HuH-7.5 (cell line): ENCODE measurements around the gene BRS3.
"Not testable (repeated sequence)": the region's sequence is repeated elsewhere in the genome, so short reads cannot be mapped to it uniquely, and the experiment has no call there.

Source experiments
- DNase-seq: peaks from one replicate; pipeline ENCODE4 v3.0.0; 2011; ENCODE audit warnings: low spot score

The BRS3 gene

DNA sequence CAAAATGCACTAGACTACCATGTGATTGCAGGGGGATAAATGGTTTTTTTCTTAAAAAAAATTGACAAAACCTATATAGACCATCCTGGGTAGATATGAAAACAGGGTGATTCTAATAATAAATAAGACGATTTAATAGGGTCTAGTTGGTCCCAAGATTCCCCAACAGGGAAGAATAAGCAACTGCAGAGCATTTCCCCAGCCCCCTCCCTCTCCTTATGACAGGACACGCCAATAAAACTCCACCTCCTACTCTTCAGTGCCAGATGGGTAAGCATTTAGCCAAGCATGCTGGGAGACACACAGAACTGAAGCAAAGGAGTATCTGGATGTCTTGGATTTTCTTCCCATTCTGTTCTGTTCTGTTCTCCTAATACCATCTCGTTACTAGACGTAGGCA lies at the start of gene BRS3:
BRS3 (plus strand) TSS at position 301 of the 400 bp plus-strand sequence. CDS start 168 bp downstream, outside the sequence.
- DNase-seq = no peak

DNA sequence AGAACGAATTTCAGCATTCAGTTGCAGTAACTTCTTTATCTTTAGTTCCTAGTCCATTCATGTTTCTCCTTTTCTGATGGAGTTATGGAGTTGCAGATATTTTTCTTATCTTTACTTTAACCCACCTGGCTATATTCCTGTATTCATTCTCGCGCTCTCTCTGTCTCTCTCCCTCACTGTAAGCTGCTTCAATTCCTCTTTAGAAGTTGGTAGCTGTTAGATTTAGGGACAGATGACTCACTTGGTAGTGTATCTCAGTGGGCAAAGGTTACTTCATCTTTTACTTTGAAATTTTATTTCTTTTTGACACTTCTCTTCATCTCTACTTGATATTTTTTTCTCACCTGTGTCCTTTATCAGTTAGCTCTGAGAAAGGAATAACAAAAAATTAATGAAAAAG lies 49.6 kb upstream of the BRS3 start:
- no peak for DNase-seq

DNA sequence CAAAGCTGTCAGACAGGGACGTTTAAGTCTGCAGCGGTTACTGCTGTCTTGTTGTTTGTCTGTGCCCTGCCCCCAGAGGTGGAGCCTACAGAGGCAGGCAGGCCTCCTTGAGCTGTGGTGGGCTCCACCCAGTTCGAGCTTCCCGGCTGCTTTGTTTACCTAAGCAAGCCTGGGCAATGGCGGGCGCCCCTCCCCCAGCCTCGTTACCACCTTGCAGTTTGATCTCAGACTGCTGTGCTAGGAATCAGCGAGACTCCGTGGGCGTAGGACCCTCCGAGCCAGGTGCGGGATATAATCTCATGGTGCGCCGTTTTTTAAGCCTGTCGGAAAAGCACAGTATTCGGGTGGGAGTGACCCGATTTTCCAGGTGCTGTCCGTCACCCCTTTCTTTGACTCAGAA lies 42.1 kb upstream of the BRS3 start:
- not testable (repeated sequence) for DNase-seq

DNA sequence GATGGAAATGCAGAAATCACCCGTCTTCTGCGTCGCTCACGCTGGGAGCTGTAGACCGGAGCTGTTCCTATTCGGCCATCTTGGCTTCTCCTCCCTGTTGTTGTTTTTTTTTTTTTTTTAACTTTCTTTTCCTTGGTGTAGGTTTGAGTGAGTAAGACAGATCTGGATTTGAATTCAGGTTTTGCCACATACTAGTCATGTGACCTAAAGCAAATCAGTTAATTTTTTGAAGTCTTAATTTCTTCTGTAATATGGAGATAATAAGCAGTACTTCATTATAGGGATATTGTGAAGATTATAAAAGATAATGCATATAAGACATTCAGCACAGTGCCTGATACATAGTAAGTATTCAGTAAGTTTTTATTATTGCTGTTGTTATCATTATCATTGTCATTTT lies 41.5 kb upstream of the BRS3 start:
- DNase-seq = no peak

DNA sequence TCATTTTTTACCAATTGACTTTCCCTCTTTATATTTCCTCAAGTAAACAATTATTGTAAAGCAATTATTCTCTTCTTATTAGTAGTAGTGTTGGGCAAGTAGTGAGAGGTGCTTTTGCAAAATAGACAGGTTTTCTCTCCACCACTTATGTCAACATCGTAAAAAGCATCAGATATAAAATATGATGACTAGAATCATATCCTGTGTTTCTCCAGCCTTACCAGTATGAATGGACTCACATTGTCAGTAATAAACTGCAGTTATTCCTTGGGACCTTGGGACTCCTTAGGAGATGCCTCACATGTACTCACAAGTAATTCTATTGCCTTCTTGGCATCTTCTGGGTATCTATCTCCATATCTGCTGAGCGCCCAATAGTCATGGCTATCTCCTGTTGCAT lies 40.4 kb upstream of the BRS3 start:
- DNase-seq = no peak

DNA sequence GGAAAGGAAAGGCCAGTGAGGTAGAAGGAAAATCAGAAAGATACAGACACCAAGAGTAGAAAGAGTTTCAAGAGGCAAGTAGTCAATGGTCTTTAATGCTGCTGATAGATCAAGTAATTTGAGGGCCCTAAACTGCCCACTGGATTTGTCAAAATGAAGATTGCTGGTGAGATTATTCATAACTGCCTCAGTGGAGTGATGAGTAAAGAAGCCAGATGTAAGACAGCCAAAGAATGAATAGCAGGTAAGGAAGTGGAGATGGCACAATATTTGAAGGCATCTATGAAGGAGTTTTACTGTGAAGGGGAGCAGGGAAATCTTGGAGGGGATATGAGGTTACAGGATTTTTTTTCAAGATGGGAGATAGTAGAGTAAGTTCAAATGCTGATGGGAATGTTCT lies 39.8 kb upstream of the BRS3 start:
- DNase-seq = no peak

DNA sequence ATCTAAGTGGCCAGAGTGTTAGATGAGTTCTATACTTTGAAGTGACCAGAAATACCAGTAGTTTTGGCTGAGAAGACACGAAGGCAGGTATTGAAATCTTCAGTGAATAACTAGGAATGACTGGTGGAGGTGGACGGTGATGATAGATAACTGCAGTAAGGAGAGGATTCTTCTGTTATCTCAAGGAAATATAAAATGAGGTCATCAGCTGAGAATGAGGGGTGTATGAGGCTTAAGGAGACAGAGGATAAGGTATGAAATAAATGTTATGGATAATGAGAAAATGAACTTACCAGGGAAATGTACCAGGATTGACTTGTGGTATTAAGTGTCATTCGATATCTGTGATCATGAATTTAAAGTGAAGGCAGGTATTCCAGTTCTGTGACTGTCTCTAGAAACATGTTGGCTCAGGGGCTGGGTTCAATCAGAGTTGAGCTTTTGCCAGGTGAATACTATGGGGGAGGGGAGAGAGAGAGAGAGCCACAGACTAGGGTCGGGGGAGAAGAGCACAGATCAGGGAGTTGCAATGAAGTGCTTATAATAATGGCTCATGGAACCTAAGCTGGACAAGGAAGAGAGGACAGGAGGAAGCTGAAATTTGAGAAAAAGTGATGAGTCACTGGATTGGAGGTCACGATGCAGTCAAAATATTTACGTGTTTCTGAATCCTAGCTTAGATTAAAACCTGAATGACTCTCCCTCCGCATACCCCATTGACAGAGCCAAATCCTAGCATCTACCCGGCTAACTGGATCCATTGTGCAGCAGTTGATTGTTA lies 37.5 kb upstream of the BRS3 start:
- no peak for DNase-seq

DNA sequence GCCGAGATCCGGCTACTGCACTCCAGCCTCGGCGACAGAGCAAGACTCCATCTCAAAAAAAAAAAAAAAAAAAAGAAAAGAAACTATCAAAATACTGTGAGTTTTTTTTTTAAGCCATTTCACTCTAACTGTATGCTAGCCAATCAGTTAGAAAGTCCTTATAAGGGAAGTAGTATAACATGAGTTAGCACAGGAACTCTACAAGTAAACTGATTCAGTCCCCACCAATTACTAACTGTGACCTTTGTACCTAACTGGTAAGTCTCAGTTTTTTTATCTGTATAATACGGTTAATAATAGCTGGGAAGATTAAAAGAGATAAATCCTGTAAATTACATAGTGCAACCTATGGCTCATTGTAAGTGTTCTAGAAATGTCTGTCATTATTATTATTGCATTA lies 35.1 kb upstream of the BRS3 start:
- no peak for DNase-seq

DNA sequence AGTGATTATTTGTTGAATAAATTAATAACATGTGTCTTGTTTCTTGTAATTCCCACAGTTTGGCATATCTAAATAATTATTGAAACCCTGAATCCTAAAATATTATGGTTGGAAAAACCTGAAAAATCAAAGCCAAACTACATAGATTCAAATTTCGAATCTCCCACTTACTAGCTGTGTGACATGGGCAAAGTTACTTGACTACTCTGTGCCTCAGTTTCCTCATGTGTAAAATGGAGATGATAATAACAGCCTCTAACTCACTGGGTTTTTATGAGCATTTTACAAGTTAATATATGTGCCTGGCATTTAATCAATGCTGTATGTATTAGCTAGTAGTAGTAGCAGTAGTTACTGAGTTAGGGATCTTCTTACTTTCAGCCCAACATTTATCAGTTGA lies 34.6 kb upstream of the BRS3 start:
- DNase-seq = no peak

DNA sequence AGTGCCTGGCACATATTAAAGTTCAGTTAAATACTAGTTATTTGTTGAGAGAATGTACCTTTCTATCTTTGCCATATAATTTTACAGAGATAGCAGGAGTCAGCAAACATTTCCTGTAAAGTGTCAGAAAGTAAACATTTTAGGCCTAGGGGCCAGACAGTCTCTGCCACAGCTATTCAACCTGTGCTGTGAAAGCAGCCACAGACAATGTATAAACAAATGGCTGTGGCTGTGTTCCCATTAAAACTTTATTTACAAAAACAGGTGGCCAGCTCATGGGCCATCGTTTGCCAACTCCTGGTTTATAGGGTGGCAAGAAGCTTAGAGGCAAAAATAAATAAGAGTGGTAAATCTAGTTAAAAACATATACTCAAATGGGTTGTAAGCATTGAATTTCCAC lies 34.0 kb upstream of the BRS3 start:
- DNase-seq = no peak

DNA sequence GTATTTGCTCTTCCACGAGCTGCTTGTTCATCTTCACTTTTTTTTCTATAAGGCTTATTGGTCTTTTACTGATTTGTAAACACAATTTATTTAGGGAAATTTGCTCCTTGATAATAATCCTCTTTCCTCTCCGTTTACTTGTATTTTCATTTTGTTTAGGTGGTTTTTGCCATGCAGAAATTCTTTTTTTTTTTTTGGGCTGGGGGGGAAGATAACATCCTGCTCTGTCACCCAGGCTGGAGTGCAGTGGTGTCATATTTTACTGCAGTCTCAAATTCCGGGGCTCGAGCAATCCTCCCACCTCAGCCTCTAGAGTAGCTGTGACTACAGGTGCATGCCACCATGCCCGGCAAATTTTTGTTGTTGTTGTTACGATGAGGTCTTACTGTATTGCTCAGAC lies 31.6 kb upstream of the BRS3 start:
- DNase-seq = no peak

DNA sequence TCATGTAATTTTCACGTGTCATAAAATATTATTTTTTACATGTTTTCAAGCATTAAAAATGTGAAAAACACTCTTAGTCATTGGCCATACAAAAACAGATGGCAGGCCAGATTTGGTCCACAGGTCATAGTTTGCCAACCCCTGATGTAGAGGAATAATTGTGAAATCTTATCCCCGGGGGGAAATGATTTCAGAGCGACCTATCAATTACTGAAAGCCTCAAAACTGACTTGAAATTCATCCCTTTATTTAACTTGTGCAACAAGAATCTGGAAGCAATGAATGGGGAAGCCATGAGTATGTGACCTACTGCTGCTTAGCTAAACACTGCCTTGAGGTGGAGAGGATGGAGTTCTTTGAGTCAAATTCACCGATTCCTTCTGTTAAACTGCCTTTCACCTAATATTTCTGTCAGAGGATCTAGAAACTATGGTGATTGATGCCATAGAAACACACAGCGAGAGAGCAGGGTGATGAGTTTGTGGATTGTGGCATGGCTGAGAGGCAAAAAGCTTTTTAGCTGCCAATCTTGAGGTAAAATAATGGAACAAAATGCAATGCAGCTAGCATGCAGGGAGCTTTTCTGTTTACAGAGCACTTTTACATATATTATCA lies 30.3 kb upstream of the BRS3 start:
- no peak for DNase-seq

DNA sequence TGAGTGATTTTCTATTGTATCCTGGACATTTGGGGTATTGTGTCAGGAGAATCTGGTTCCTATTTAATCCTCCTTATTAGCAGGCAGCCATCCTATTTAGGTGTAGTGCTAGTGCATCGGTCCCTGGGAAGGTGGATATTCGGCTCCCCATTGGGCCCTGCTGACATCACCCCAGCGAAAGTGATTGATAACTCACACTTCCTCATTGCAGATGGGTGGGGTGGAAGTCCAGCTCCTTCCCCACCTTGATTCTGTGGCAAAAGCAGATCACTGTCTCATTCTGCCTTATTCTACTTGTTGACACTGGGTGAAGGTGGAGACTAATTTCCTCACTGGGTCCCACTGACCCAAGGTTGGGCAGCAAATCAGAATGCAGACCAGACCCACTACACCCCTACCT lies 23.2 kb upstream of the BRS3 start:
- no peak for DNase-seq

DNA sequence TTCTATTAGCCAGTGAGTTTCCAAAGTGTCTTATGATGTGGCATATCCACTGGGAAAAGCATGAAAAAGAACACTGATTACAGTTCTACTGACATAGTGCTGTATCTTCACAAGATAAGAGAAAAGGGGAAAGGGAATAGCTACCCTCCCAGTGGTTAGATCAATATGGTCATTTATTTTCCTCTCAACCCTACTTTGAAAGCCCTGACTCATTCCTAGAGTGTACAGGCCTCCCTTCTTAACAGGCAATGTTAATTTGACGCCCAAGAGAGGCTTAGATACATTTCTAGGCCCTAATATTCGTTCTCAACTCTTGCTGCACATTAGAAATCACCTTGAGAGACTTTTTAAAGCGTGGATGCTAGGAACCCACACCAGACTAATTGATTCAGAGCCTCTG lies 20.4 kb upstream of the BRS3 start:
- no peak for DNase-seq

DNA sequence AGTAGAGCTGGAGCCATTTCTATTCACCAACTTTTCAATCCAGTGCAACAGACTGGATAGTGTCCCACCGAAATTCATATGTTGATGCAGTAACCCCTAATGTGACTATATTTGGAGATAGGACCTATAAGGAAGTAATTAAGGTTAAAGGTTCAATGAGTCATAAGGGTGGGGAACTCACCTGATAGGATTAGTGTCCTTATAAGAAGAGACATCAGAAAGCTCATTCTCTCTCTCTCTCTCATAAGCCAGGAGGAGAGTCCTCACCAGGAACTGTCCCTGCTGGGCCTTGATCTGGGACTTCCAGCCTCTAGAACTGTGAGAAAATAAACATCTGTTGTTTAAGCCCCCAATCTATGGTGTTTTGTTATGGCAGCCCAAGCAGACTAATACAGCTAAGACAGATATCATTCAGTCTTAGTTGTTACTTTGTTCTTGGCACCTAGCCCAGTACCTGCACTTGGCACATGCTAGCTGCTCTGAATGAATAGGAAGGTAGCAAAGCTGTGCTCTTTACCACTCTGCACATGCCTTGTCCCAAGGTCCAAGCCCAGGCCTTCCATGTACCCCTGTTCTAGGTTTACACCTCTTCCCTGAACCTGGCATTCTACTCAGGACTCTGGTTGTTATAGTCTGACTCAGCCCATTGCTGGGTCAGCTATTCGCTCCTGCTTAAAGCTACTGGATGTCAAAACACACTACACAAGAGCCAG lies 19.2 kb upstream of the BRS3 start:
- no peak for DNase-seq

DNA sequence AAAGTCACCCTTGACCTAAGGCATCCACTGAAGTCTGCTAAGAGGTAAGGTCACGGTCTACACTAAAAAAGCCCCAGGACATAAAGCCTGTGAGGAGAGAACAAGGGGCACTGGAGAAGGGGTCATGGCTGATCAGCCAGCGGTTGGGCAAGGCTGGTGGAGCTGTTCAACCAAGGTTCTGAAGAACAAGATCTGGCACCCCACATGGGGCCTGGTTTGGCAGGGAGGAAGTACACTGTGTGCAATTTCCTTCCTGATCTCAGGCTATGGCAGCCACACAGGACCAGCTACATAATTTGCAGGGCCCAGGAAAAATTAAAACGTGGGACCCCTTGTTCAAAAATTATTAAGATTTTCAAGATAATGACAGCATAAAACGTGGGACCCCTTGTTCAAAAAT lies 14.1 kb upstream of the BRS3 start:
- no peak for DNase-seq

DNA sequence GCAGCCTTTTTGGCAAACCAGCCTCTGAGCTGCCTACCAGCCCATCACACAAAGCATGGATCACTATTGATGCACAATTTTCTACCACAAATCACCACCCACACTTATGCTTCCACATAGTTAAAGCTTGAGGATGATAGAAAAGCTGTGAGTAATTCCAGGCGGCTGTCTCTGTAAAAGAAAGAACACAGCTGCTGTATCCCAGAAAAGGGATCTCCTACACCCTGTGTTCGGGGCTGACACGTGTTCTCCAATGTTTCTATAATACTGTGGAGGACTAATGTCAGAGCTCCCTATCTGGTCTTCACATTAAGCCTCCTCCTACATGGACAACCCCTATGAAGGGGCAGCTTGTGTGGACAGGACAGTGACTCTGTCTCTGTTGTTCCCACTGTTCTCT lies 12.5 kb upstream of the BRS3 start:
- no peak for DNase-seq

DNA sequence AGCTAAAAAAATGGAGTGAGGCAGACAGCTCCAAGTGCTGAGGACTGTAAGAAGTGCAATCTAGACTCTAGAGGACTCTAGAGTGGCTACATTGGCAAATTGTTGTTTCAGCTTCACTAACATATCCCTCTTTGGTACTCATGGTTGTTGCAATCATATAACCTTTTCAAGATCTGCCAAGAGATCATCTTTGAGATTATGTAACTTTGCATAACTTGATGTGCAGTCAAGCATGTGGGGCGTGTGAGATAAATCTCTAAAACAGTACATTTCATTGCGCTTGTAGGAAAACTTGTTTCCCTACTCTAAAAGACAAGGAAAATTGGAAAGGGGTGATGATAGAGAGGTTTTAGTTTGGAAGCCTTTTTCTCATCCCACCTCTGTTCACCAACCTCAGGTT lies 11.2 kb upstream of the BRS3 start:
- no peak for DNase-seq

DNA sequence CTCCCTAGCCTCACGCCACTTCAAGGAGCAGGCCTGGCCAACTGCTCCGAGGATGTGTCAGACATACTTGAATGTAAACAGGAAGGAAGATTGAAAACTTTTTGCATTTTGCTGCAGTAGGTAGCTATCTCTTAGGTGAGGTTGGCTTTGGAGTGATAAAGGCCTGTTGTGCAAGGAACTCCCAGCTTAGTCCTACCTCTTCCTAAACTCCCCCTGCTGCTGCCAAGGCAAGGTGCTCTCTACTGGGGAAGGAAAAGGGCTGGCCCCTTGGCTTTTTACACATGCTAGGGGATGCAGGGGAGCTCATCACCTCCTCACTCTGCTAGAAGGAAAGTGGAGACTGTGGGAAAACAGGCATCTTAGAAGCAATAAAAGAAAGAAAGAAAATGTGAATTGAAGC lies 10.7 kb upstream of the BRS3 start:
- no peak for DNase-seq

DNA sequence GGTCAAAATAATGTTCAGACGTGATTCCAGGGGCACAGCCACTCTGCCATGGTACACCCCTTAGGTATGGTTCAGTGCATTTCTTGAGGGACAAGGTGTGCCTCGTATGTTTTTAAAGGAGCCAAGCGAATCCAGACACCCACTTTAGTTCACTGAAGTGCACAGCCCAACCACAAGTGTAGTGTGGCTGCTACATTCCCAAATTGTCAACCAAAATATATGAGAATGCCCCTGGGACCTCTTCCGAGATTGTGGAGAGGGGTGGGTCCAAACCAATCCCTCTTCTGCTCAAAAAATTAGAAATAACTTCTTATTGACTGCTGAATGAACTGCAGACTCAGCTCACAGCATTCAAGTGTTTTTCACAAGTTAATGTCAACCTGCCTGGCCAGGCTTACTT lies 7.4 kb upstream of the BRS3 start:
- no peak for DNase-seq

DNA sequence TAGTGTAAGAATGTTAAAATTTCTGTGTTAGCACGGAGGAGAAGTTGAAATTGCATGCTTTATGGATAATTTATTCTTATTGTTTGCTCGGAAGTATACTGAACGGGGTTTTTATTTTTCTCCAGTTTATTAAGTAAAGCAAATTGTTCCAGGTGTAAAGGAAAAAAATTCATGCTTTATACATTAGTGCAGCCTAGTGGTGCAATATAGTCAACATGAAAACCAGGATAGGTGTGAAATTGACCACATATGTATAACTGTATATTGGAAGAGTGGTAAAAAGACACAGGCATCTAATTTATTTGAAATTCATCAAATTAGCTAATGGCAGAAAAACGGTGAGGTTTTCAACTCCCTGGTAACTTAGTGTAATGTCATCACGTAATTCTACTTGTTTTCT lies 959 bp downstream of the BRS3 start:
- DNase-seq = no peak

DNA sequence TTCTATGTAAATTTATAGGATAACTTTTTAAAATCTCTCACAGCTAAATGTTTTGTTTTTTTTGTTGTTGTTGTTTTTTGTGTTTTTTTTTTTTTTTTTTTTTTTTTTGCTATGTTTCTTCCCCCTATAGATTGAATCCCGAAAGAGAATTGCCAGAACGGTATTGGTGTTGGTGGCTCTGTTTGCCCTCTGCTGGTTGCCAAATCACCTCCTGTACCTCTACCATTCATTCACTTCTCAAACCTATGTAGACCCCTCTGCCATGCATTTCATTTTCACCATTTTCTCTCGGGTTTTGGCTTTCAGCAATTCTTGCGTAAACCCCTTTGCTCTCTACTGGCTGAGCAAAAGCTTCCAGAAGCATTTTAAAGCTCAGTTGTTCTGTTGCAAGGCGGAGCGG lies 4.1 kb downstream of the BRS3 start:
- DNase-seq = no peak

DNA sequence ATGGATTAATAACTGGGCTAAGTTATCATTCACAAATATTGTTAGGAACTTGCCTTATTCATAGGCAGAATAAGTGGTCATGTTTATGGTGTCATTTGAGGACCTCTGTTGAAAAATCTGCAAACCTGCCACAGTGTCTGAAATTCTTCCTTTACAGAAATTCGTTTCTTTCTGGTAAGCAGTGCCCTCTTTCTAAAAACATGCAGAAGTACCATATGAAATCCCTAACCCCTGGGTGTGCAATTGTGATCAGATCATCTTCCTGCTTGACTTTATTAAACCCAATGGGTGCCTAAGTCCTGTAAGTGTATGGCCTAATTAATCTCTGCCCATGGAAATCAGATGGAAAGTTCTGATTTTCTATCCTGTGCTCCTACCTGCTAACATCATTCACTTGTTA lies 5.3 kb downstream of the BRS3 start:
- DNase-seq = no peak

DNA sequence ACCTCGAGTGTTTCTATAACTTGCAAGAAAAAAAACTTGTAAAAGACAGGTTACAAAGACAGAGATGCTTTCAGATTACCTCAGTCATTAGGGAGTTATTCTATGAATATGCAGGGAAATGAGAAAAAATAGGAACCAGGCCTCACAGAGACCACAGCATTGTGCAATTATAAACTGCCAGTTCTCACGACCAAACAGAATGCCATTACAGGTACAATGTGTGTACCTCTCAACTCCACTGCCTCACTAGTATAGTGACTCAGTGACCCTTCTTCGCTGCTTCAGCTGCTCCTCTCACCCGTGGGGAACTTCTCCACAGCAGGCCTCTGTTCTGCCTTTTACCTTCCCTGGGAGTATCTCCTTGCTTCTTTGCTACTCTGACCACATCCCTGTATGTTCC lies 7.3 kb downstream of the BRS3 start:
- DNase-seq = no peak
